Neural cell (in vitro differentiated cells): ENCODE measurements around the gene ZC3H12D.

Experiments
- POLR2AphosphoS5 ChIP-seq: IDR thresholded peaks from 2 replicates; pipeline ENCODE4 v1.6.1; 2012
- TF ChIP-seq, protein P1 (sequence below): fragments of 450-650 bp; IDR thresholded peaks from 2 replicates; pipeline ENCODE4 v1.5.1; 2014; ENCODE audit warnings: antibody characterized with exemption, mild to moderate bottlenecking, moderate library complexity; ENCODE audit not compliant: poor library complexity, severe bottlenecking

GRCh38 chr6:149482545-149483333 is 2.1 kb downstream of the ZC3H12D start:
- TF ChIP-seq, protein P1, sequence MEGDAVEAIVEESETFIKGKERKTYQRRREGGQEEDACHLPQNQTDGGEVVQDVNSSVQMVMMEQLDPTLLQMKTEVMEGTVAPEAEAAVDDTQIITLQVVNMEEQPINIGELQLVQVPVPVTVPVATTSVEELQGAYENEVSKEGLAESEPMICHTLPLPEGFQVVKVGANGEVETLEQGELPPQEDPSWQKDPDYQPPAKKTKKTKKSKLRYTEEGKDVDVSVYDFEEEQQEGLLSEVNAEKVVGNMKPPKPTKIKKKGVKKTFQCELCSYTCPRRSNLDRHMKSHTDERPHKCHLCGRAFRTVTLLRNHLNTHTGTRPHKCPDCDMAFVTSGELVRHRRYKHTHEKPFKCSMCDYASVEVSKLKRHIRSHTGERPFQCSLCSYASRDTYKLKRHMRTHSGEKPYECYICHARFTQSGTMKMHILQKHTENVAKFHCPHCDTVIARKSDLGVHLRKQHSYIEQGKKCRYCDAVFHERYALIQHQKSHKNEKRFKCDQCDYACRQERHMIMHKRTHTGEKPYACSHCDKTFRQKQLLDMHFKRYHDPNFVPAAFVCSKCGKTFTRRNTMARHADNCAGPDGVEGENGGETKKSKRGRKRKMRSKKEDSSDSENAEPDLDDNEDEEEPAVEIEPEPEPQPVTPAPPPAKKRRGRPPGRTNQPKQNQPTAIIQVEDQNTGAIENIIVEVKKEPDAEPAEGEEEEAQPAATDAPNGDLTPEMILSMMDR: no peak
- TF ChIP-seq POLR2AphosphoS5: no peak
